ENCODE data around the gene BICDL2.

The BICDL2 gene

DNA sequence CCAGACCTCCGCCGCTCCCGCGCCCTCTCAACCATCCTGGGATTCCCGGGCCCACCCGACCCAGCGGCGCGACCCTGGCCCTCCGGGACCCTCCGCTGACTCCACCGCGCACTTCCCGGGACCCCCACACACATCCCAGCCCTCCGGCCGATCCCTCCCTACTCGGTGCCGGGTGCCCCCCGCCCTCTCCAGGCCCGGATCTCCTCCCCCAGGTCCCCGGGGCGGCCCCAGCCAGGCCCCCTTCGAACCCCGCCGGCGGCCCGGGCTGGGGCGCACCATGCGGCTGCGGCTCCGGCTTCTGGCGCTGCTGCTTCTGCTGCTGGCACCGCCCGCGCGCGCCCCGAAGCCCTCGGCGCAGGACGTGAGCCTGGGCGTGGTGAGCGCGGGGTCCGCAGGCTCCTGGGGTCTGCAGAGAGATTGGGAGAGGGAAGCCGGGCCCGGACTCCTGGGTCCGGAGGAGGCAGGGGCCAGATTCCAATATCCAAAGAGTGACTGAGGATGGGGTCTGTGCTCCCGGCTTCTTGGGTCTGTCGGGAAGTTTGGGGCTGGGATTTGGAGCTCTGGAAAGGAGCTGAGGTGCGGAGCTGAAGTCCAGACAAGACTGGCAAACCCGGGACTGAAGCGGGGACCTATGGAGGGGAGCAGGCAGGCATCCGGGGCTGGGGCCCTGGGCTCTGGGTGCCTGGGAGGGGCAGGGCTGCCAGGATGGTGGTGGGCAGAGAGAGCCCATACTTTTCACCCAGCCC lies 10.1 kb upstream of the BICDL2 start:
- H3K27ac Mint-ChIP-seq: peak overlapping the region; percentile 86
- peaks cover 32% of the 10 kb centered on the region for H3K27me3 Mint-ChIP-seq
- no peaks in the 10 kb centered on the region for H3K9me3 Mint-ChIP-seq
- peaks cover 43% of the 10 kb centered on the region for H3K36me3 Mint-ChIP-seq (ENCODE audit: low read depth)
- intact Hi-C loops (cut with micrococcal nuclease): no loop called here
- peaks cover 80% of the 10 kb centered on the region for H3K4me1 Mint-ChIP-seq (ENCODE audit: low read depth)
- H3K4me3 Mint-ChIP-seq: peak overlapping the region; percentile 89

DNA sequence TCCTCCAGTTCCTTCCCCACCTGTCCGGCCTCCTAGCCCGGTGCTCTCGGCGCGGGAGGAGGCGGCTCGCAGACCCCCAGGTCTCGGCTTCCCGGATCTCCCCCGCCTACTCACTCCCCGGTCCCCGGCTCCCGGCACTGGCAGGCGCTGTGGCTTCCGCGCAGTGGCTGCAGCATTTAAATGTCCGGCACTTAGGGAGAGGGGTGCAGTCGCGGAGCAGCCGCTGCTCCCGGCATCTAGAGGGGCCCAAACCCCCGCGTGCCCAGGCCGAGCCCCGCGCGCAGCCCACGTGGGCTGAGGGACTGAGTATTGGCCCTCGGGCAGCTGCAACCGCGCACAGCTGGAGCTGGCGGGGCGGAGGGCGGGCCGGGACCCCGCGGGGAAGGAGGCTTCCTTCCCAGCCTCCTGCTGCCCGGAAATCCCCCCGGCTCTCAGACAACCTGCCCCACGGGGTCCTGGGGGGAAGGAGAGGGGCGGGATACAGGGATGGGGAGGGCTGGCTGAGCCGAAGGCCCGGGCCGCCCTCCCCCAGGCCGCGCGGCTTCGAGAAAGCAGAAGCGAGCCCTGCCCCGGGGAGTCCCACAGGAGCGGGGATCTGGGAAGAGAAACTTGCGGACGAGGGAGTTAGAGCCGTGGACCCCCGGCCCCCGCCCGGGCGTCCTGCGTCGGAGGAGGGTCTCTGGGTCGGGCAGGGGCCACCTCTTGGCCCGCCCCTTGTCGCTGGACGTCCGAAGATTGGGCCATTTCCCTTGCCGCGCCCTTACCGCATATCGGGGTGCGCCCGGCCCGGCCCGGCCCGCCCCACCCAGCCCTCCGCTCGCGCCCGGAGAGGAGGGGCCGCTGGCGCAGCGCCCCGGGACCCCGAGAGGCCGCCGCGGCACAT lies 9.3 kb upstream of the BICDL2 start, which contains the start of gene MMP25:
Gene MMP25 (plus strand): TSS at position 804 of the 883 bp plus-strand sequence. CDS start 357 bp downstream, outside the sequence.
- intact Hi-C loops (cut with micrococcal nuclease): no loop called here
- Mint-ChIP-seq H3K4me3 (peak within 1 kb of the TSS; percentile 89), H3K27me3 (peaks cover 33% of the 10 kb centered on the region), H3K27ac (peak within 1 kb of the TSS; percentile 86), H3K9me3 (no peaks in the 10 kb centered on the region), H3K36me3 (ENCODE audit: low read depth) (peaks cover 36% of the 10 kb centered on the region), H3K4me1 (ENCODE audit: low read depth) (peaks cover 72% of the 10 kb centered on the region)

DNA sequence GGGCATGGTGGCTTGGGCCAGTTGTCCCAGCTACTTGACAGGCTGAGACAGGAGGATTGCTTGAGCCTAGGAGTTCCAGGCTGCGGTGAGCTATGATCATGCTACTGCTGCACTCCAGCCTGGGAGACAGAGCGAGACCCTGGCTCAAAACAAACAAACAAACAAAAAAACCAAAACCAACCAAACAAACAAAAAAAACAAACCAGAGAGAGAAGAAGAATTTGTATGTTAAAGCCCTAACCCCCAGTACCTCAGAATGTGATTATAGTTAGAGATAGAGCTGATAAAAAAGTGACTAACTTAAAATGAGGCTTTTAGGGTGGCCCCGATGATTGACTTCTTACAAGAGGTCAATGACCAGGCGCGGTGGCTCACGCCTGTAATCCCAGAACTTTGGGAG lies 8.0 kb upstream of the BICDL2 start:
- Mint-ChIP-seq H3K4me3 (peak overlapping the region; percentile 89), H3K36me3 (ENCODE audit: low read depth) (peaks cover 23% of the 10 kb centered on the region), H3K9me3 (no peaks in the 10 kb centered on the region), H3K27me3 (peaks cover 40% of the 10 kb centered on the region), H3K27ac (peak overlapping the region; percentile 86), H3K4me1 (ENCODE audit: low read depth) (peaks cover 59% of the 10 kb centered on the region)
- intact Hi-C loops (cut with micrococcal nuclease): no loop called here

DNA sequence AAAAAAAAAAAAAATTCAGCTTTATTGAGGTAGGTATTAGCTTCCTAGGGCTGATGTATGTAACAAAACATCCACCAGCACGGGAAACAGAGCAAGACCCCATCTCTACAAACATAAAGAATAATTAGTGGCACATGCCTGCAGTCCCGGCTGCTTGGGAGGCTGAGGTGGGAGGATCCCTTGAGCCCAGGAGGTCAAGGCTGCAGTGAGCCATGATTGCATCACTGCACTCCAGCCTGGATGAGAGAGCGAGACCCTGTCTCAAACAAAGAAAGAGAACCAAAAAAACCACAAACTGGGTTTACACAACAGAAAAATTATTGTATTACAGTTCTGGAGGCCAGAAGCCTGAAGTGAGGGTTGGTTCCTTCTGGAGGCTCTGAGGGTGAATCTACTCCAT lies 5.6 kb upstream of the BICDL2 start:
- intact Hi-C loops (cut with micrococcal nuclease): no loop called here
- no peak overlapping the region for H3K4me3 Mint-ChIP-seq
- H3K4me1 Mint-ChIP-seq (ENCODE audit: low read depth): peaks cover 47% of the 10 kb centered on the region
- H3K27me3 Mint-ChIP-seq: peaks cover 59% of the 10 kb centered on the region
- H3K9me3 Mint-ChIP-seq: no peaks in the 10 kb centered on the region
- H3K36me3 Mint-ChIP-seq (ENCODE audit: low read depth): peaks cover 8% of the 10 kb centered on the region
- no peak overlapping the region for H3K27ac Mint-ChIP-seq

DNA sequence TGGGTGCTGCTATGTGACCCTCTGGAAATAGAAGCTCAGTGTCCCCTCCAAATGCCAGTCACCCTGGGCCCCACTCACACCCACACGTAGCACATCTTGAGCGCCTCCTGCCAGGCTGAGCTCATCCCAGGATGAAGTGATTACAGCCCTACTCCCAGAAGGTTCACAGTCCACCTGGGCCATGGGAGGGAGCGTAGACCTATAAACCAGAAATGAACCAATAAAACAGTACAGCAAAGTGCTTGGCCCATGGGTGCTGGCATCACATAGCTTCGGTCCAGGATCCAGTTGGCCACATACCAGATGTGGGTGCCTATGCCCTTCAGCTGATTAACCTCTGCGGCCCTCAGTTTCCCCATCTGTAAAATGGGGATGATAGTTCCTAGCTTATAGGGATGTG lies 2.2 kb upstream of the BICDL2 start:
- Mint-ChIP-seq H3K4me1 (ENCODE audit: low read depth) (peaks cover 47% of the 10 kb centered on the region), H3K9me3 (no peaks in the 10 kb centered on the region), H3K4me3 (no peak overlapping the region), H3K27ac (no peak overlapping the region), H3K27me3 (peaks cover 75% of the 10 kb centered on the region), H3K36me3 (ENCODE audit: low read depth) (no peaks in the 10 kb centered on the region)
- intact Hi-C loops (cut with micrococcal nuclease): no loop called here

DNA sequence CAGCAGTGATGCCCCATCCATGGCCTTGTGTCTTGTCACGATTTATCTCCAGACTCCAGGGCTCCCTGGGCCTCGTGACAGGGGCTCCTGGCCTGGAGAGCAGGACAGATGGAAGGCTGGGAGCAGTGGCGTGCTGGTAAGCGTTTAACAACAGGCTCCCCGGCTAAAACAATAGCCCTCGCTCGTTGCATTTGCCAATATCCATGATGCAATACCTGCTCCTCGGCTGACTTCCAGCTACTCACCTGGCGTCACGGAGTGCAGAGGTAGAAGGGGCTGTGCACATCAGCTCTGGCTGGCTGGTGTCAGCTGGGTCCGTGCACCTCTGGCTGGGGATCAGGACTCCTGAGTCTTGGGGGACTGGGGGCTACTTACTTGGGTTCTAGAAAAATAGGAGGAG lies 1.5 kb upstream of the BICDL2 start:
- Mint-ChIP-seq H3K36me3 (ENCODE audit: low read depth) (no peaks in the 10 kb centered on the region), H3K4me1 (ENCODE audit: low read depth) (peaks cover 47% of the 10 kb centered on the region), H3K9me3 (no peaks in the 10 kb centered on the region), H3K27me3 (peaks cover 77% of the 10 kb centered on the region), H3K4me3 (no peak overlapping the region), H3K27ac (no peak overlapping the region)
- intact Hi-C loops (cut with micrococcal nuclease): no loop called here

DNA sequence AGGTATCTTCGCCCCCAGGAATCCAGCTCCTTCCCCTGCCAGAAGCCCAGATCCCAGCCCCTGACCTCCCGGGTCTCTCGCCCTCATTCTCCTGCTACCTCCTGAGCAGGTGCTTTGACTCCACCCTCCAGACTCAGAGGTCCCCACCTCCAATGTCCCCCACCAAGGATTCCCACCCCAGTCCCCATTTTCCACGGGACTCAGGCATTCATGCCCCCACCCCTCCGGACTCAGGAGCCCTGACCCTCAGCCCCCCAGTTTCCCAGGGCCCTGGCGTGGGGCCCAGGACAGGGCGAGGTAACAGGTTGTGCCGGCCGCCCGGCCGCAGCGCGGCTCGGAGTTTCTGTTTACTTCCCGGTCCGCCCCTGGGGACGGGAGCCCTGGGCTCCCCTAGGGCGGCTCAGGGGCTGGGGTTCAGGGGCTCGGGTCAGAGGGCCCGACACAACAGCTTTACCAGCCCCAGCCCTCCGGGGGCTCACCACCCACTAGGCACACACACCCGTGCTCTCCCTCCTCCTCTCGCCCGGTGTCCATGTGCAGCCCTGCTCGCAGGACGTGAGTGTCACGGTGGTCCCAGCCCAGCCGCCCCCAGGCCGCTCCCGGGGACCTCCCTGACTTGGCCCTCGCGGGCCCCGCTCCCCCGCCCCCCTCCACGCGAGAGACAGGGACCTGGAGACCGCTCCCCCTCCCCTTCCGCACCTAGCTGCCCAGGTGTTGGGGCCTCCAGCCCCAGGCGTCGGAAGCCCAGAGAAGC lies 595 bp downstream of the BICDL2 start:
- Mint-ChIP-seq H3K36me3 (ENCODE audit: low read depth) (no peaks in the 10 kb centered on the region), H3K27ac (peak overlapping the region; percentile 44), H3K4me1 (ENCODE audit: low read depth) (peaks cover 57% of the 10 kb centered on the region), H3K4me3 (peak overlapping the region; percentile 28), H3K27me3 (peaks cover 97% of the 10 kb centered on the region), H3K9me3 (no peaks in the 10 kb centered on the region)
- intact Hi-C loops (cut with micrococcal nuclease): no loop called here

DNA sequence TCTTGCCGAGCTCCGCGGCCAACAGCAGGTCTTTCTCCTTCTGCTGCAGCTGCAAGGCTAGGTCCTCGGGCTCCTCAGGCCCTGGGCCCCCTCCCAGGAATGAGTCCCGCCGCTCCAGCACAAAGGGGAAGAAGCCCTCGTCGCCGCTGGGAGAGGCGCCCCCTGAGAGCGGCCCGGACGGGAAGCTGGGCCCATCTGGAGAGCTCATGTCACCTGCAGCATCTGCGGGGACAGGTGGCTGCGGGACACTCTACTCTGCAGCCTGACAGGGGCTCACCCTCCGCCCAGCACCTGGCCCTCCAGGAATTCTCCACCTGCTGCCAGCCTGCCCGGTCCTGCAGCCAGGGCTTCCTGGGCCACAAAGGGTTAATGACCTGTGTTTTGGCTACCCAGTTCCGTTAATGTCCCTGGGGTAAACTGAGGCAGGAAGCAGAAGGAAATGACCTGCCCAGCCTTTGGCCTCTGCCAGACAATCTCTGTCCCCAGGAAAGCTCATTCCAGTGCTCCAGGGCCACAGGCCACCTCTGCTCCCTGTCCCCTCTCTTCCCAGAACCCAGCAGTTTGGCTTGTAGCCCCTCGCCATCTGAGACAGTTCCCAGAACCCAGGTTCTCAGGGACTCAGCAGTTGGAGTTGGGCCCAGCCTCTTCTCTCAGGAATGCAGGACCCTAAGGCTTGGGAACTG lies 1.3 kb downstream of the BICDL2 start:
- peaks cover 64% of the 10 kb centered on the region for H3K4me1 Mint-ChIP-seq (ENCODE audit: low read depth)
- H3K36me3 Mint-ChIP-seq (ENCODE audit: low read depth): no peaks in the 10 kb centered on the region
- peaks cover 98% of the 10 kb centered on the region for H3K27me3 Mint-ChIP-seq
- H3K27ac Mint-ChIP-seq: peak overlapping the region; percentile 44
- no peaks in the 10 kb centered on the region for H3K9me3 Mint-ChIP-seq
- intact Hi-C loops (cut with micrococcal nuclease): no loop called here
- no peak overlapping the region for H3K4me3 Mint-ChIP-seq

DNA sequence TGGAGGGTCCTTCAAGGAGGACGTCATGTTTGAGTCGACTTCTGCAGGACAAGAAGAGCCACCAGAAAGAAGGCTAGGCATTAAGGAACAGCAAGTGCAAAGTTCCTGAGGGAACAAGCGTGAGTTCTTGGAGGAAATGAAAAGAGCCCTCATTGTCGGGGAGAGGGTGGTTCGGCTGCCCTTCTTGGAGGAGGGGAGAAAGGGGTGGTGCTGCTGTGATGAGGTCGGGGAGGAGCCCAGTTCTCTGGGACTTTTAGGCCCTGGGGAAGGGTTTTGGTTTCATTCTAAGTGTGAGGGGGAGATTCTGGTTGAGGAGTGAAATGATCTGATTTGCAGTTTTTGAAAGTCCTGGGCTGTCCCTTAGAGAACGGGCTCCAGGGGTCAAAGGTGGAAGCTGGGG lies 4.1 kb downstream of the BICDL2 start:
- Mint-ChIP-seq H3K4me1 (ENCODE audit: low read depth) (peaks cover 86% of the 10 kb centered on the region), H3K4me3 (peak overlapping the region; percentile 43), H3K36me3 (ENCODE audit: low read depth) (peaks cover 4% of the 10 kb centered on the region), H3K9me3 (no peaks in the 10 kb centered on the region), H3K27ac (peak overlapping the region; percentile 73), H3K27me3 (peaks cover 92% of the 10 kb centered on the region)
- intact Hi-C loops (cut with micrococcal nuclease): no loop called here

DNA sequence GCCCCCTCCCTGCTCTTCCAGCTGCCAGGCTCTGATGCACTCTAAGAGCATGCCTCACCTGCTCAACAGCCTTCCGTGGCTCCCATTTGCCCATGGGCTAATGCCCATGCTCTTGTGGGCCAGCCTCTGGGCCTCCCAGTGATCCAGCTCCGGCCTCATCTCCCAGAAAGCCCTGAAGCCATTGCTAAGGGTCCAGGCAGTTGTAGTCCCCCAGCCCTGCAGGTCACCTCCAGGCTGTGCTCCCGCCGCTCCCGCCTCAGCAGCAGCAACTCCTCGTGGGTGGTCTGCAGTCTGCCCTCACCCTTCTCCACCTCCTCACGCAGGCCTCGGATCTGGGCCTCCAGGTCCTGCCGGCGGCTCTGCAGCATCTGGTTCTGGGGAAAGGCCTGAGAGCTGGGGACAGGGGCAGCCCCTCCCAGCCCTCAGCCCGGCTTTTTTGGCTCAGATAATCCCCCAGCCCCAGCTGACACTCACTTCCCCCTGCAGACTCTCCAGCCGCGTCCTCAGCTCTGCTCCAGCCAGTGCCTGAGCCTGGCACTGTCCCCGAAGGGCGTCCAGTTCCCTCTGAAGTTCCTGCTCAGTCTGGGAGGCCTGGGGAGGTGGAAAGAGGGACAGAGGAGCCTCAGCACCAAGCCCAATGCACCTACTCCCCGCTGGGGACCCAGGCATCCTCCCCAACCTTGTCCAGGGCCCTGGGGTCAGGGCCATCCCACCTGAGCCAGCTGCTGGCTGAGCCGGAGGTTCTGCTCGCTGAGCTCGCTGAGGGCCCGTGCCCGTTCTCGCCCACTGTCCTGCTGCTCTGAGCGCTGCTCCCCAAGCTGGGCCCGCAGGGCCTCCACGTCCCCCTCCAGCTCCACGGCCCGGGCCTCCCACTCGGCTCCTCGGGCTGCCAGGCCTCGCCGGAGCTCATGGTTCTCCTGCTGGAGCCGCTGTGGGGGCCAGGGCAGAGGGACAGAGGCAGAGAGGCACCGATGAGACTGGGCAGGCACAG lies 6.2 kb downstream of the BICDL2 start:
- Mint-ChIP-seq H3K27me3 (peaks cover 72% of the 10 kb centered on the region), H3K27ac (peak overlapping the region; percentile 53), H3K9me3 (no peaks in the 10 kb centered on the region), H3K4me3 (no peak overlapping the region), H3K36me3 (ENCODE audit: low read depth) (peaks cover 25% of the 10 kb centered on the region), H3K4me1 (ENCODE audit: low read depth) (peaks cover 81% of the 10 kb centered on the region)
- intact Hi-C loops (cut with micrococcal nuclease): no loop called here

DNA sequence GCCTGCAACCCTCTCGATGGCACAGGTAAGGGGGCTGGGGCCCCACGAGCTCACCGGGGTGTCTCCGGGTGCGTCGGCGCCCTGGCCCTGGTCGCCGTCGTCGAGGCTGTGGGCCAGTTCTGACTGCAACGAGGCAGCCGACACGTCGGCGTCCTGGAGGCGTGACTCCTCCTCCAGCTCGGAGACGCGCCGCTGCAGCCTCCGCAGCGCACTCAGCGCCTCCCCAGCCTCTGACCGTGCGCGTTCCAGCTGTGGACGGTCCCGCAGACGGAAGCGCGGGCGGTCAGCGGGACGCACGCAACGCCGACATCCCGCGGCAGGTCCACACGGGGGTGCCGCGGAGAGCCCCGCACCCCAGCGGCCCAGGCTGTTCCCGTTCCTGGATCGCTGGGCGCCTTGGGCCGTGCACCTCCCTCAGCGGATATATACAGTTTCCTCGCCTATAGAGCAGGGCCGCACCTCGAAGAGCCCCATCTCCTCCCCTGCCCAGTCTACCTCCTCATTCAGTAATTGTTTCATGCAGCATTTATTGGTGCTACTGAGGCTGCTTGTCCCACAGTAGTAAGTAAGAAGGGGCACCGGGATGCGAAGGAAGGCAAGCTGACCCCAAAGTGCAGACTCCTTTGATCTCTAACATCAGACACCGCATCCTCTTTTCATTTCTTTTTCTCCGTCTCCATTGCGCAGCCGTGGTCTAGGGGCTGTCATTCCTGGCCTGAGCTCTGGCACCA lies 7.1 kb downstream of the BICDL2 start:
- peaks cover 78% of the 10 kb centered on the region for H3K4me1 Mint-ChIP-seq (ENCODE audit: low read depth)

DNA sequence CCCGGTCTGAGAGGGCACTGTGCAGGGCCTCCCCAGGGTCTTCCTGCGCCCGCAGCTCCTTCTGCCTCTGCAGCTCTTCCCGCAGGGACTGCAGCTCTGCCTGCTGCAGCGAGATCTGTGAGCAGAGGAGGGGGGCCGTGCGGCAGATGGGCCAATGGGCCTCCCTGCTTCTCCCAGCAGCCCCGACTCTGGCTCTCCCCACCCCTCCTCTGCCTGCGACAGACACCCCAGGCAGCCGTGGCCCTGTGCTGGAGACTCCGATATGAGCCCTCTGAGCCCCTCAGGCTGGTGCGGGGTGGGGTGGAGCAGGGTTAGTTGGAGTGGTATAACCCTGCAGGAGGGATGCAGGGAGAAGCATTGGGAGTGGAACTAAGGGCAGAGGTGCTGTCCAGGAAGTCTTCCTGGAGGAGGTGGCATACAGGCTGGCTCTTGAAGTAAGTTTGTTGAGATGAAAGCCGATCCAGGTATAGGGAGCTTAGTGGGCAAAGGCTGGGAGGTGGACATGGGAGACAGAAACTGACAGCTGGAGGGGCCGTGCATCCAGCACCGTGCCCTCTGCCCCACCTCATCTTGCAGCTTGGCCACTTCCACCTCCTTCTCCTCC lies 7.9 kb downstream of the BICDL2 start:
- H3K4me3 Mint-ChIP-seq: peak overlapping the region; percentile 24
- H3K9me3 Mint-ChIP-seq: no peaks in the 10 kb centered on the region
- H3K36me3 Mint-ChIP-seq (ENCODE audit: low read depth): peaks cover 36% of the 10 kb centered on the region
- H3K4me1 Mint-ChIP-seq (ENCODE audit: low read depth): peaks cover 75% of the 10 kb centered on the region
- H3K27me3 Mint-ChIP-seq: peaks cover 55% of the 10 kb centered on the region
- peak overlapping the region; percentile 37 for H3K27ac Mint-ChIP-seq
- intact Hi-C loops (cut with micrococcal nuclease): no loop called here

More for the DNA sequence above, 7.1 kb downstream of the BICDL2 start:
- peak overlapping the region; percentile 24 for H3K4me3 Mint-ChIP-seq
- peak overlapping the region; percentile 53 for H3K27ac Mint-ChIP-seq
- H3K9me3 Mint-ChIP-seq: no peaks in the 10 kb centered on the region
- H3K36me3 Mint-ChIP-seq (ENCODE audit: low read depth): peaks cover 29% of the 10 kb centered on the region
- intact Hi-C loops (cut with micrococcal nuclease): no loop called here
- H3K27me3 Mint-ChIP-seq: peaks cover 64% of the 10 kb centered on the region

Data from dendritic cell treated with granulocyte-macrophage colony-stimulating factor and Interleukin-4, amounts not matched to agents 40 ng/mL and 50 ng/mL, for 4 days (primary cell).